ENCODE measurements around the gene MAP3K7CL. TPM values are rescaled to one million over a fixed set of nuclear protein-coding genes. Genes with fewer than 3 reads are reported as not detected.

The MAP3K7CL gene
- total and polyA plus RNA-seq, 8 donors, result 2.0 to 7.3 (median 3.0) TPM

GRCh38 chr21:29125979-29126378, 4.5 kb upstream of the MAP3K7CL start:
- H3K27me3 ChIP-seq, result no peaks in the 10 kb centered on the region
- DNase-seq, result no peak
- intact Hi-C loops (cut with DNase I), result no loop called here
- WGBS, 2 donors, result 51 to 55% methylated on average over 3 of the region's 3 CpGs
- no peaks in the 10 kb centered on the region for H3K36me3 ChIP-seq
- FAIRE-seq, result no peak
- H3K4me1 ChIP-seq, result no peaks in the 10 kb centered on the region
- ATAC-seq, result no peak
- no peak overlapping the region for H3K4me3 ChIP-seq
- TF ChIP-seq CTCF (IDR thresholded peaks at IDR 0.05), result no peak
- H3K27ac ChIP-seq, result no peak overlapping the region
- H3K9me3 ChIP-seq, result no peaks in the 10 kb centered on the region

GRCh38 chr21:29133241-29133640, 2.8 kb downstream of the MAP3K7CL start:
- Histone ChIP-seq H3K27ac (no peak overlapping the region), H3K4me3 (no peak overlapping the region), H3K9me3 (no peaks in the 10 kb centered on the region), H3K4me1 (no peaks in the 10 kb centered on the region), H3K36me3 (no peaks in the 10 kb centered on the region), H3K27me3 (no peaks in the 10 kb centered on the region)
- DNase-seq, result no peak
- intact Hi-C loops (cut with DNase I), result no loop called here
- no peak for FAIRE-seq
- no peak for ATAC-seq
- 94 to 96% methylated on average over 7 of the region's 7 CpGs for WGBS, 2 donors
- no peak for TF ChIP-seq CTCF (IDR thresholded peaks at IDR 0.05)

GRCh38 chr21:29133796-29134195, 3.4 kb downstream of the MAP3K7CL start:
- Histone ChIP-seq H3K27me3 (no peaks in the 10 kb centered on the region), H3K4me1 (no peaks in the 10 kb centered on the region), H3K4me3 (no peak overlapping the region), H3K27ac (no peak overlapping the region), H3K9me3 (no peaks in the 10 kb centered on the region), H3K36me3 (no peaks in the 10 kb centered on the region)
- DNase-seq (no peak), FAIRE-seq (no peak), ATAC-seq (no peak)
- TF ChIP-seq CTCF (IDR thresholded peaks at IDR 0.05), result no peak
- WGBS, 2 donors, result 88 to 92% methylated on average over 5 of the region's 5 CpGs
- intact Hi-C loops (cut with DNase I), result no loop called here

- no peak for DNase-seq
- no peak for TF ChIP-seq CTCF (IDR thresholded peaks at IDR 0.05)
Measured at GRCh38 chr21:29135481-29135880, 5.0 kb downstream of the MAP3K7CL start.

GRCh38 chr21:29136033-29136432, 5.6 kb downstream of the MAP3K7CL start:
- Histone ChIP-seq H3K4me3 (no peak overlapping the region), H3K27ac (no peak overlapping the region), H3K9me3 (no peaks in the 10 kb centered on the region), H3K36me3 (no peaks in the 10 kb centered on the region), H3K4me1 (no peaks in the 10 kb centered on the region), H3K27me3 (no peaks in the 10 kb centered on the region)
- no peak for TF ChIP-seq CTCF (IDR thresholded peaks at IDR 0.05)
- no peak for DNase-seq
- 86 to 91% methylated on average over 1 of the region's 1 CpG for WGBS, 2 donors
- no peak for ATAC-seq
- intact Hi-C loops (cut with DNase I), result no loop called here
- FAIRE-seq, result no peak

More at GRCh38 chr21:29135481-29135880, 5.0 kb downstream of the MAP3K7CL start:
- Histone ChIP-seq H3K9me3 (no peaks in the 10 kb centered on the region), H3K4me3 (no peak overlapping the region), H3K27me3 (no peaks in the 10 kb centered on the region), H3K36me3 (no peaks in the 10 kb centered on the region), H3K27ac (no peak overlapping the region), H3K4me1 (no peaks in the 10 kb centered on the region)
- no peak for FAIRE-seq
- no peak for ATAC-seq
- intact Hi-C loops (cut with DNase I), result no loop called here
